Measurements from ENCODE around the gene EN2. TPM values are rescaled to one million over a fixed set of nuclear protein-coding genes. Genes with fewer than 3 reads are reported as not detected.

The EN2 gene
- total and polyA plus RNA-seq, 10 donors = 0.03 to 0.04 TPM; not detected in 8

DNA sequence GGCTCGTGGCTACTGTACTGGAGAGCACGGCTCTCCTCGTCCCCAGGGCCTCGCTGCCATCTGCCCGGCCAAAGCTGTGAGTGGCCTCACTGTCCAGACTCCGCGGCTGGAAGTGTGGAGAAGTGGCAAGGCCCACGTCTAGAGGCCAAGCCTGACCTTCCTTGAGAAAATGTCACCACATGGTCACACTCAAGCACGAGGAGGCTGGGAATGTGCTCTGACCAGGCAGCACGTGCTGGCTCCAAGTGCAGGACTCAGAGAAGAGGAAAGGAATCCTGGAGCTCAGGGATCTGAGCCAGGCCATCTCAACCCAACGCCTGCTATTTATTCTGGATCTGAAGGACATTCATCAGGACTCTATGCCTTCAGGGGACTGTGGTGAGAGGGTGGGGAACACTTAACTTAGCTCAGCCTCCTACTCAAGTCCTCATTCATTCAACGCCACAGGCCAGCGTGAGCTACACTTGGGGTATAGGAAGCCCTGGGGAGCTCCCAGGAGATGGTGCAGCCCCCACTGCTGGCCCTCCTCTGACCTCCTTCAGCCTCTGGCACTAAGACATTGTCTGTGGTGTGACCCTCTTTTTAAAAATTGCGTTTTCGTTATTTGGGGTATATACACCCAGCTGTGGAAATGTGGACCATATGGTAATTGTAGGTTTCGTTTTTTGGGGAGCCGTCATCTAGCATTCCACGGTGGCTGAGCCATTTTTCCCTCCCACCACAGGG is 29.0 kb downstream of the EN2 start:
- Histone ChIP-seq H3K36me3 (no peaks in the 10 kb centered on the region), H3K27me3 (replicated peaks in 1 of 7) (peaks cover 0 to 100% (median 20%) of the 10 kb centered on the region in 7 donors), H3K27ac (no peak overlapping the region), H3K4me3 (no peak overlapping the region), H3K4me1 (peaks cover 0 to 27% (median 18%) of the 10 kb centered on the region in 6 donors), H3K9me3 (no peaks in the 10 kb centered on the region)
- DNase-seq = no peak
- WGBS, 5 donors = 85 to 88% (median 85%) methylated on average over 15 to 18 of the region's 18 CpGs
- intact Hi-C loops (cut with DNase I; ENCODE audit: low total_unique reads) = no loop called here
- TF ChIP-seq POLR2AphosphoS5 (IDR thresholded peaks at IDR 0.05) (no peak), POLR2A (IDR thresholded peaks at IDR 0.05) (no peak)
- TF ChIP-seq, protein P1, sequence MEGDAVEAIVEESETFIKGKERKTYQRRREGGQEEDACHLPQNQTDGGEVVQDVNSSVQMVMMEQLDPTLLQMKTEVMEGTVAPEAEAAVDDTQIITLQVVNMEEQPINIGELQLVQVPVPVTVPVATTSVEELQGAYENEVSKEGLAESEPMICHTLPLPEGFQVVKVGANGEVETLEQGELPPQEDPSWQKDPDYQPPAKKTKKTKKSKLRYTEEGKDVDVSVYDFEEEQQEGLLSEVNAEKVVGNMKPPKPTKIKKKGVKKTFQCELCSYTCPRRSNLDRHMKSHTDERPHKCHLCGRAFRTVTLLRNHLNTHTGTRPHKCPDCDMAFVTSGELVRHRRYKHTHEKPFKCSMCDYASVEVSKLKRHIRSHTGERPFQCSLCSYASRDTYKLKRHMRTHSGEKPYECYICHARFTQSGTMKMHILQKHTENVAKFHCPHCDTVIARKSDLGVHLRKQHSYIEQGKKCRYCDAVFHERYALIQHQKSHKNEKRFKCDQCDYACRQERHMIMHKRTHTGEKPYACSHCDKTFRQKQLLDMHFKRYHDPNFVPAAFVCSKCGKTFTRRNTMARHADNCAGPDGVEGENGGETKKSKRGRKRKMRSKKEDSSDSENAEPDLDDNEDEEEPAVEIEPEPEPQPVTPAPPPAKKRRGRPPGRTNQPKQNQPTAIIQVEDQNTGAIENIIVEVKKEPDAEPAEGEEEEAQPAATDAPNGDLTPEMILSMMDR (IDR thresholded peaks at IDR 0.05 in 8 of 11, conservative IDR thresholded peaks at IDR 0.05 in 3 of 11) = no peak

DNA sequence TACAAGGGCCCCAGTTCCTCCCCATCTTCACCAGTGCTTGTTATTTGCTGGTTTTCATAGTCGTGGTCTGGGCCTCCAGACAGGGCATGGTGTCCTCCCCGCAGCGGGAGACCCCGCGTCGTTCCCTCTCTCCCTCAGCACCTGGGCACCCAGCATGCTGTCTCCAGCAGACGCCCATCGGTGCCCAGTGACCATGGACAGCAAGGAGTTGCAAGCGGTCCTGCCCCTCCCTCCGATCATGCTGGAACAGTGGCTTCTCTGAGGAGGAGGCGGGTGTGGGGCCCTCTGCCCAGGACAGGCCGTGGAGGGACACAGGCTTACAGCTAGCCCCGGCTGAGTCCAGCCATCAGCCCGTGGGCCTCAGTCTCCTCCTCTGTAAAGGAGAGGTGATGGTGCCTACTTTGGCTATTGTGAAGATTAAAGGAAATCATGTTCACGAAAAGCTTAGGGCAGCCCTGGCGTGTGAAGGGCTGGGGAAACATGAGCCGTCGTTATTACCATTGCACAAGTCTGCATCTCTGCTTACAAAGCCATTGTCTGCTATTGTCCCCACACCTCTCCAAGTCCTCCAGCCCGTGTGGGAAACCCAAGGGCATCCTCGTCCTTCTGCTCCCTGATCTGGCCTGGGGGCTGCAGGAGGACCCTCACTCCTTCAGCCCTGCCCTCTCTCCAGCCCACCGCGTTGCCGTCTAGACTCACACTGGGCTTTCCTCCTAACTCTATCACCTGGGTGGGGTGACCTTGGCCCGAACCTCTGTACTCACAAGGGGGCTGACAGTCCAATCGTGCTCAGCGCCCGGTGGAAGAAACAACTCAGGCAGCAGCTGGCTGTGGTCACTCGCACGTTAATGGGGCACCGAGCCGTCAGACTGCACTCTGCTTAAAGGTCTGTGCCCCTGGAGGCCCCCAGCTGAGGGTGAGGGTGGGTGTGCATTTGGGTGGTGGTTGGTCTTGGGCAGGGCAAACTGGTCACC is 29.9 kb downstream of the EN2 start:
- 84 to 89% (median 87%) methylated on average over 25 to 31 of the region's 31 CpGs for whole genome bisulfite sequencing, 5 donors
- peaks cover 0 to 27% (median 18%) of the 10 kb centered on the region in 6 donors for H3K4me1 ChIP-seq
- TF ChIP-seq POLR2AphosphoS5 (IDR thresholded peaks at IDR 0.05) (no peak), POLR2A (IDR thresholded peaks at IDR 0.05) (no peak)
- TF ChIP-seq, protein P1 (IDR thresholded peaks at IDR 0.05 in 8 of 11, conservative IDR thresholded peaks at IDR 0.05 in 3 of 11) = no peak
- H3K36me3 ChIP-seq = no peaks in the 10 kb centered on the region
- H3K9me3 ChIP-seq = no peaks in the 10 kb centered on the region
- H3K27me3 ChIP-seq (replicated peaks in 1 of 7) = peaks cover 0 to 99% (median 20%) of the 10 kb centered on the region in 7 donors
- no peak overlapping the region for H3K4me3 ChIP-seq
- intact Hi-C loops (cut with DNase I; ENCODE audit: low total_unique reads) = no loop called here
- DNase-seq = no peak
- no peak overlapping the region for H3K27ac ChIP-seq

DNA sequence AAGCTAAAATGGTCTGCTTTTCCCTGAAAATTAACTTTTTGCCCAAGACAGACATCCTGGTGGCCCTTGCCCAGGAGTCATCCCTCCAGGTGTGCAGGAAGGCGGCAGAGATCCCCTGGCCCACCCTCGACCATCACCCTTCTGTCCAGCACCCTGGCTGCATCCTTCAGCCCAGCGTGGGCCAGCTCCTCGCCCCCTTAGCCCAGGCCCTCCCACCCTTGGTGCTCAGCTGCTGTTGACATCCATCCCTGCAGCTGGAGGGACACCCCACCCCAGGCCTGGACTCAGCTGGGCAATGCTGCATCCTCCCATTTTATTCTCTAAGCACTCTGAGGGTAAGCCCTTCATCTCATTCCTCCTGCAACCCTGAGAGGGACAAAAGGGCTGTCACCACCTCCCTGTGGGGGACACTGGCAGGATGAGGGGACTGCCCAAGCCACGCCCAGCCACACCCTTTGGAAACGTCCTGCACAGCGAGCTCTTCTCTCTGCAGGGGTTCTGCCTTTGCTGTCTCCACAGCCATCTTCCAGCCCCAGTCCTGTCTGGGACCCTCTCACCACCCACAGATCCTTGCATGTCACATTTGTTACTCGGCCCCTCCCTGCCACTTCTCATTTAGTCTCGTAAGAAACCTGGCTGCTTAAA is 30.7 kb downstream of the EN2 start:
- Histone ChIP-seq H3K9me3 (no peaks in the 10 kb centered on the region), H3K27me3 (replicated peaks in 1 of 7) (peaks cover 0 to 97% (median 16%) of the 10 kb centered on the region in 7 donors), H3K4me1 (peaks cover 0 to 23% (median 18%) of the 10 kb centered on the region in 6 donors), H3K36me3 (no peaks in the 10 kb centered on the region), H3K4me3 (no peak overlapping the region), H3K27ac (no peak overlapping the region)
- 55 to 67% (median 61%) methylated on average over 8 to 9 of the region's 9 CpGs for WGBS, 5 donors
- intact Hi-C loops (cut with DNase I; ENCODE audit: low total_unique reads) = no loop called here
- TF ChIP-seq POLR2AphosphoS5 (IDR thresholded peaks at IDR 0.05) = no peak
- TF ChIP-seq, protein P1 (IDR thresholded peaks at IDR 0.05 in 8 of 11, conservative IDR thresholded peaks at IDR 0.05 in 3 of 11) = no peak
- DNase-seq = no peak

All from spleen (tissue), 11 donors.